K562 (cell line): ENCODE measurements around the gene ADAMTS1. TPM values are rescaled to one million over a fixed set of nuclear protein-coding genes. Genes with fewer than 3 reads are reported as not detected.

Source experiments
- ATF7 ChIP-seq: fragments of 450-650 bp; IDR thresholded peaks from 2 replicates; pipeline ENCODE4 v1.7.1; 2014; ENCODE audit warnings: mild to moderate bottlenecking, moderate library complexity
- CTCF ChIP-seq, 3 experiments: IDR thresholded peaks in 2 of 3; conservative IDR thresholded peaks in 1 of 3; 2 replicates each; pipeline ENCODE4 v1.5.1; 2011 to 2012; ENCODE audit warnings: low read length in 3 of 3, mild to moderate bottlenecking in 3 of 3, control low read depth in 2 of 3, improper control_type of control experiment in 1 of 3, inconsistent platforms in 1 of 3, low read depth in 1 of 3, mixed read lengths in 1 of 3, moderate library complexity in 1 of 3; ENCODE audit not compliant: insufficient read depth in 2 of 3
- DLX4 ChIP-seq: fragments of 250-450 bp; sonication (Bioruptor Pico); IDR thresholded peaks from 2 replicates; pipeline ENCODE4 v1.6.1; 2021; ENCODE audit warnings: mild to moderate bottlenecking
- HLTF ChIP-seq: fragments of 450-650 bp; IDR thresholded peaks from 2 replicates; pipeline ENCODE4 v1.6.1; 2016
- KDM5B ChIP-seq: fragments of 200-600 bp; sonication (generic); IDR thresholded peaks from 2 replicates; pipeline ENCODE4 v1.6.1; 2012; ENCODE audit warnings: low read depth, mild to moderate bottlenecking, moderate library complexity, low read length, control low read depth, inconsistent platforms; ENCODE audit not compliant: insufficient replicate concordance
- MBD2 ChIP-seq: sonication (generic); IDR thresholded peaks from 2 replicates; pipeline ENCODE4 v1.6.1; 2016; ENCODE audit warnings: low read depth, borderline replicate concordance
- NCOA1 ChIP-seq: fragments of 450-650 bp; IDR thresholded peaks from 2 replicates; pipeline ENCODE4 v1.6.1; 2016; ENCODE audit warnings: low read depth
- POLR2H ChIP-seq: IDR thresholded peaks from 2 replicates; pipeline ENCODE4 v1.6.1; 2016; ENCODE audit warnings: missing genetic modification characterization, low read depth, mild to moderate bottlenecking, control low read depth, missing compliant biosample characterization, moderate library complexity
- PRMT5 ChIP-seq: sonication (generic); formaldehyde crosslinking; IDR thresholded peaks from 2 replicates; pipeline ENCODE4 v1.5.0; 2020; ENCODE audit warnings: missing genetic modification reagents
- PTTG1 ChIP-seq: fragments of 450-650 bp; IDR thresholded peaks from 2 replicates; pipeline ENCODE4 v1.6.1; 2016; ENCODE audit warnings: low read depth, mild to moderate bottlenecking, missing genetic modification characterization, missing compliant biosample characterization
- RFX1 ChIP-seq: fragments of 450-650 bp; IDR thresholded peaks from 2 replicates; pipeline ENCODE4 v1.6.1; 2016; ENCODE audit warnings: mild to moderate bottlenecking, moderate library complexity
- TARDBP ChIP-seq: fragments of 450-650 bp; IDR thresholded peaks from 2 replicates; pipeline ENCODE4 v1.6.1; 2016
- TRIM25 ChIP-seq: fragments of 450-650 bp; IDR thresholded peaks from 2 replicates; pipeline ENCODE4 v1.7.0; 2016; ENCODE audit warnings: borderline replicate concordance
- TSHZ1 ChIP-seq: fragments of 250-450 bp; sonication (Bioruptor Pico); IDR thresholded peaks from 2 replicates; pipeline ENCODE4 v1.4.0; 2020; ENCODE audit warnings: mild to moderate bottlenecking, moderate library complexity
- USF2 ChIP-seq: sonication (generic); formaldehyde crosslinking; IDR thresholded peaks from 2 replicates; pipeline ENCODE4 v1.5.0; 2020; ENCODE audit warnings: missing genetic modification reagents
- ZFP1 ChIP-seq: fragments of 450-650 bp; formaldehyde crosslinking; IDR thresholded peaks from 2 replicates; pipeline ENCODE4 v1.4.0; 2020; ENCODE audit warnings: mild to moderate bottlenecking, mixed read lengths
- ZNF212 ChIP-seq: fragments of 450-650 bp; formaldehyde crosslinking; IDR thresholded peaks from 2 replicates; pipeline ENCODE4 v1.4.0; 2020; ENCODE audit warnings: mild to moderate bottlenecking
- ZNF316 ChIP-seq: fragments of 450-650 bp; IDR thresholded peaks from 2 replicates; pipeline ENCODE4 v1.6.1; 2016
- ZNF668 ChIP-seq: fragments of 250-450 bp; sonication (Bioruptor Pico); IDR thresholded peaks from 2 replicates; pipeline ENCODE4 v1.8.0; 2022; ENCODE audit warnings: mild to moderate bottlenecking, inconsistent platforms
- polyA plus RNA-seq, 8 experiments: library from polyadenylated mRNA; depleted of rRNA in 4 of 8; stranded (reverse) in 5 of 8; unstranded in 3 of 8; fragments of >200 nt; fragmentation: Nextera tagmentation in 2 of 8; fragmentation: Illumina TruSeq in 1 of 8; extraction: Ambion mirVana in 2 of 8; extraction: Trizol in 1 of 8; gene quantifications; 2 replicates each; pipeline versions ENCODE4 v1.2.1 to v1.2.3, GENCODE V29; 2011 to 2014; ENCODE audit warnings: inconsistent platforms in 1 of 8, missing spikeins in 1 of 8
- total RNA-seq, 7 experiments: library from RNA; depleted of rRNA in 6 of 7; stranded (reverse); fragments of >200 nt in 6 of 7; fragmentation: Illumina TruSeq in 2 of 7; extraction: Trizol in 2 of 7; gene quantifications; 2 replicates each; pipeline versions ENCODE4 v1.2.1 to v1.2.3, GENCODE V29; 2011 to 2021; ENCODE audit warnings: low replicate concordance in 1 of 7

ADAMTS1 gene
- total and polyA plus RNA-seq, 9 of the 15 experiments (the other 6 are each of a cell fraction or from before 2014, with no cell fraction given) = 0.01 to 0.58 TPM; not detected in 7

DNA sequence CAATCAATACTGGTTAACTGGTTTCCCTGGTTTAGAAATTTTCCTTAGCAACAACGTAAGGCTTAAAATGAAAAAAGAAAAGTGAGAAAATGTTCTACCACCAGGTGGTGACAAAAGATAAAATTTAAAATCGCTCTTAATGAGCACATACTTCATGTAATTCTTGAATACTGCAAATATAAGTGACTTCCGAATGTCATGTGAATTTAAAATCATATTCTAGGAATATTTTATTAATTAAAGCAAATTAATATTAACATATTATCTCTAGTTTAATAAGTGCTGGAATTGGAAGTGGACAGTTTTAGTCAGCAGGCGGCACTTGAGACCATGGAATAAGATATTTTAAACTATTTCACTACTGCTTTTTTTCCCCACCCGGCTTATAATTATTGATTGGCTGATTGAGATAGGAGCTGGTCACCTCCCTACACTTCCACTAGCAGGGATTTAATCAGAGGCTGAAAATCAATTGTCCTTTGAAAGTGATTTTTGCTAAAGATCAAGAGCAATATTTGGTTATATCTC, 5.0 kb upstream of the ADAMTS1 start (continued):
- TF ChIP-seq MBD2 = no peak
- no peak for TF ChIP-seq HLTF
- no peak for TF ChIP-seq KDM5B
- no peak for TF ChIP-seq TARDBP
- TF ChIP-seq RFX1 = 0 out of 2 replicates have a peak, but pooled peaks have one; percentile 19
- TF ChIP-seq CTCF (IDR thresholded peaks at IDR 0.05 in 2 of 3, conservative IDR thresholded peaks at IDR 0.05 in 1 of 3; ENCODE audit: insufficient read depth in 2 of 3, low read depth in 1 of 3, low read length in 3 of 3) = peak; percentile 50 to 72 (median 63); a peak in 5 of 6 replicates
- no peak for TF ChIP-seq TRIM25
- TF ChIP-seq ATF7 = no peak
- TF ChIP-seq TSHZ1 (CRISPR knock-in tag) = no peak
- no peak for TF ChIP-seq DLX4 (CRISPR knock-in tag)
- TF ChIP-seq POLR2H (tag) = 0 out of 2 replicates have a peak, but pooled peaks have one; percentile 27
- TF ChIP-seq ZNF212 (CRISPR knock-in tag) = no peak
- no peak for TF ChIP-seq PRMT5 (CRISPR knock-in tag)
- no peak for TF ChIP-seq NCOA1
- no peak for TF ChIP-seq USF2
- no peak for TF ChIP-seq ZFP1 (CRISPR knock-in tag)
- no peak for TF ChIP-seq ZNF668 (CRISPR knock-in tag)
- TF ChIP-seq ZNF316 = no peak
- no peak for TF ChIP-seq PTTG1
